IPS-18a (cell line): Measurements from ENCODE around the gene ENPEP.

ENCODE experiments used
- H3K27ac ChIP-seq: one replicate; pipeline ENCODE4 v1.5.1; 2013; ENCODE audit warnings: low read length
- H3K27me3 ChIP-seq: one replicate; pipeline ENCODE4 v1.6.1; 2013; ENCODE audit warnings: mild to moderate bottlenecking, low read length; ENCODE audit not compliant: control insufficient read depth, insufficient read depth
- H3K36me3 ChIP-seq: one replicate; pipeline ENCODE4 v1.6.1; 2013; ENCODE audit warnings: low read depth, low read length; ENCODE audit not compliant: control insufficient read depth
- H3K4me1 ChIP-seq: one replicate; pipeline ENCODE4 v1.6.1; 2013; ENCODE audit warnings: low read depth, low read length; ENCODE audit not compliant: control insufficient read depth
- H3K4me3 ChIP-seq: one replicate; pipeline ENCODE4 v1.5.1; 2013; ENCODE audit warnings: low read length
- H3K9ac ChIP-seq: one replicate; pipeline ENCODE4 v1.6.1; 2013; ENCODE audit warnings: mild to moderate bottlenecking, low read length, moderate library complexity
- H3K9me3 ChIP-seq: one replicate; pipeline ENCODE4 v1.6.1; 2013; ENCODE audit warnings: low read depth, low read length; ENCODE audit not compliant: control insufficient read depth

ENPEP gene

DNA sequence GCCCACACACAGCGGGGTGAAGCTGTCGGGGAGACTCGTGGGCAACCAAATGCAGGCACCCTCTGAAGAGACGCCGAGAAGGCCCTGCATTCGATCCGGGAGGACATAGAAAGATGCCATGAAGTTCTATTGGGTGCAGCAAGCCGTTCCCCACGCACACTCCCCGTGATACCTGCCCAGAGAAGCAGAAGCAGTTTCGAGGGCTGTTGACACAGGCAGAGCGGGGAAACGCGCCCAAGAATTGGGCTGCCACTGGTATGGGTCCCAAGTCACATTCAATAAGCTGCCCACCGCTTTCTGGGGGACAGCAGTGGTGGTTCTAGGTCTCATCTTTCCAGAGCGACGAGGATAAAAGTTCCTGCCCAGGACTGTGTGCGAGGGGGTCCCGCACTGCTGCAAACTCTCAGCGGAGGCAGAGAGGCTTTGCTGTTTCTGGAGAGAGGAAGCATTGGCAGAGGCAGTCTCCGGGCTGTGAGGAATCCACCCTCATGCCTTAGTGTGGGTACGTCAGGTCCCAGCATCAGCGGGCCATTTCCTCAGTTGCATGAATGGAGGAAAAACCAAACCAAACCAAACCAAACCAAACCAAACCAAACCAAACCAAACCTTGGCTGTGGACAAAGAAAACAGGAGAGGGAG, 136.8 kb downstream of the ENPEP start:
- Histone ChIP-seq H3K27ac (no peak overlapping the region), H3K4me1 (peaks cover 36% of the 10 kb centered on the region), H3K9ac (no peak overlapping the region), H3K4me3 (no peak overlapping the region), H3K36me3 (no peaks in the 10 kb centered on the region), H3K9me3 (no peaks in the 10 kb centered on the region), H3K27me3 (peaks cover 100% of the 10 kb centered on the region)

DNA sequence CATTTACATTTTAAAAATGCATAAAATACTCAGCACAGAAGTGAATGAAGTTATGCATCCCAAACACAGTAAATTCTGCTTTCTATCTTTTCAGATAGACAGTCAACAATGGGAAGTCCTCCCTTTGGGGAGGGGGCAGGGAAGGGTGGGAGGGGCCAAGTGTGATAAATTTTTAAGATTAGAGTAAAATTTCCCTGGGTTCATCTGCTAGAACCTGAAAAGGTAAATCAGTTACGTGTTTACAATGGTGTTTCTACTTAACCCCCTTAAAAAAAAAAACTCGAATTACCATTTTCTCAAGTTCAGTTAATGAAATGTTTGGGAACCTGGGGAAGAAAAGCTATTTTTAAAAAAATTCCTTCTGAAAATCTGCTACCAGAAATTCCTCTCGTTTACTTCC, 137.8 kb downstream of the ENPEP start:
- H3K9ac ChIP-seq = peak overlapping the region; percentile 57
- H3K4me1 ChIP-seq = peaks cover 42% of the 10 kb centered on the region
- H3K36me3 ChIP-seq = no peaks in the 10 kb centered on the region
- H3K4me3 ChIP-seq = peak overlapping the region; percentile 65
- H3K9me3 ChIP-seq = no peaks in the 10 kb centered on the region
- no peak overlapping the region for H3K27ac ChIP-seq
- peaks cover 100% of the 10 kb centered on the region for H3K27me3 ChIP-seq

GRCh38 chr4:110614173-110614963, 138.4 kb downstream of the ENPEP start:
- Histone ChIP-seq H3K4me3 (peak overlapping the region; percentile 65), H3K36me3 (no peaks in the 10 kb centered on the region), H3K27ac (no peak overlapping the region), H3K9ac (peak overlapping the region; percentile 57), H3K4me1 (peaks cover 43% of the 10 kb centered on the region), H3K27me3 (peaks cover 100% of the 10 kb centered on the region), H3K9me3 (no peaks in the 10 kb centered on the region)
